ENCODE measurements around the gene TMF1.

Gene TMF1

GRCh38 chr3:68972358-68972979 is 79.7 kb downstream of the TMF1 start:
- peak; percentile 59 for DNase-seq
